GM23248 (cell line): Measurements from ENCODE around the gene TATDN3.

ENCODE experiments used
- EZH2 ChIP-seq: fragments of 200-600 bp; sonication (generic); IDR thresholded peaks from 2 replicates; pipeline ENCODE4 v1.6.1; 2018; ENCODE audit warnings: antibody characterized with exemption, mild to moderate bottlenecking; ENCODE audit not compliant: insufficient read depth, poor library complexity, severe bottlenecking
- EZH2phosphoT487 ChIP-seq: fragments of 200-600 bp; sonication (generic); IDR thresholded peaks from 2 replicates; pipeline ENCODE4 v1.6.1; 2018; ENCODE audit warnings: antibody characterized with exemption, moderate library complexity, mild to moderate bottlenecking, low read depth; ENCODE audit not compliant: insufficient read depth

- TF ChIP-seq EZH2: no peak
- TF ChIP-seq EZH2phosphoT487: no peak
Observed at GRCh38 chr1:212816567-212817278, 25.0 kb downstream of the TATDN3 start.
